Stimulated activated CD4-positive, alpha-beta T cell treated with anti-CD3 and anti-CD28 coated beads, TNF-alpha, amount 100 ng/mL, for 1 hour (primary cell): ENCODE measurements around the gene SMARCC2.
"Not testable (repeated sequence)": the region's sequence is repeated elsewhere in the genome, so short reads cannot be mapped to it uniquely, and the experiment has no call there.

Experiments
- DNase-seq, 3 donors: peaks; one replicate each; pipeline ENCODE4 v3.0.0-alpha.2; 2020; ENCODE audit warnings: low read depth in 3 of 3, low spot score in 1 of 3

The SMARCC2 gene

GRCh38 chr12:56126732-56127239 lies 62.5 kb downstream of the SMARCC2 start:
- DNase-seq = no peak

- DNase-seq = no peak
These were observed 65.2 kb downstream of the SMARCC2 start for GRCh38 chr12:56124133-56124532.

- no peak for DNase-seq
These were observed 66.6 kb downstream of the SMARCC2 start for GRCh38 chr12:56122637-56123036.

- DNase-seq = no peak
These were observed 67.9 kb downstream of the SMARCC2 start for GRCh38 chr12:56121204-56121870.

GRCh38 chr12:56120158-56120846 lies 69.0 kb downstream of the SMARCC2 start:
- DNase-seq = no peak

GRCh38 chr12:56119361-56119796 lies 69.9 kb downstream of the SMARCC2 start:
- peak in 2 of 3 donors; percentile 23 to 27 for DNase-seq

GRCh38 chr12:56118688-56119357 lies 70.5 kb downstream of the SMARCC2 start:
- DNase-seq = no peak

GRCh38 chr12:56117778-56118687 lies 71.2 kb downstream of the SMARCC2 start, which contains the start of gene ZC3H10:
Gene ZC3H10, plus strand, starts transcription at chr12:56118266. Its CDS starts 2,297 bp downstream, at chr12:56120563.
- DNase-seq = peak; percentile 89 to 95 (median 91)

- DNase-seq = not testable (repeated sequence)
These were observed 72.1 kb downstream of the SMARCC2 start for GRCh38 chr12:56117082-56117706.

- peak; percentile 85 to 92 (median 89) for DNase-seq
These were observed 72.8 kb downstream of the SMARCC2 start, which contains the start of gene RPL41 for GRCh38 chr12:56116267-56117081. Gene RPL41, plus strand, starts transcription at chr12:56116633.

GRCh38 chr12:56115329-56115728 lies 74.0 kb downstream of the SMARCC2 start:
- DNase-seq = no peak

GRCh38 chr12:56114084-56114483 lies 75.2 kb downstream of the SMARCC2 start:
- no peak for DNase-seq
